OCI-LY1 (cell line): Measurements from ENCODE around the gene MARCOL.

Experiments used
- CTCF ChIP-seq: fragments of 200-600 bp; sonication (generic), shearing (Covaris generic); IDR thresholded peaks from 2 replicates; pipeline ENCODE4 v1.5.1; 2017; ENCODE audit warnings: mild to moderate bottlenecking, antibody characterized with exemption, low read length, moderate library complexity, mixed read lengths
- EZH2 ChIP-seq: fragments of 200-600 bp; sonication (generic), shearing (Covaris generic); IDR thresholded peaks from 2 replicates; pipeline ENCODE4 v1.8.0; 2017; ENCODE audit warnings: borderline replicate concordance, mixed run types, mild to moderate bottlenecking, antibody characterized with exemption, low read length, moderate library complexity, mixed read lengths

- TF ChIP-seq CTCF (no peak), EZH2 (no peak)
Measured at GRCh38 chr5:148224117-148224742, 14.1 kb upstream of the MARCOL start.
